Measurements from ENCODE around the gene CMTM4. TPM values are rescaled to one million over a fixed set of nuclear protein-coding genes. Genes with fewer than 3 reads are reported as not detected.

Gene CMTM4
- total and polyA plus RNA-seq, 12 donors, result 4.5 to 14.6 (median 11.7) TPM

GRCh38 chr16:66701026-66701425, 4.5 kb upstream of the CMTM4 start:
- H3K9me3 ChIP-seq, result no peaks in the 10 kb centered on the region
- no peak for TF ChIP-seq CTCF (IDR thresholded peaks at IDR 0.05)
- peaks cover 3 to 46% (median 12%) of the 10 kb centered on the region in 9 donors for H3K4me1 ChIP-seq
- WGBS, 2 donors, result 89 to 91% methylated on average over 2 of the region's 2 CpGs
- H3K27me3 ChIP-seq, result no peaks in the 10 kb centered on the region
- ATAC-seq (no peak), DNase-seq (no peak)
- no peak overlapping the region for H3K27ac ChIP-seq
- H3K36me3 ChIP-seq, result no peaks in the 10 kb centered on the region
- intact Hi-C loops (cut with DNase I), result no loop called here
- H3K4me3 ChIP-seq, result no peak overlapping the region

- no peaks in the 10 kb centered on the region for H3K9me3 ChIP-seq
- H3K4me1 ChIP-seq, result peaks cover 5 to 53% (median 20%) of the 10 kb centered on the region in 9 donors
- no peak for ATAC-seq
- no peak overlapping the region for H3K4me3 ChIP-seq
- TF ChIP-seq CTCF (IDR thresholded peaks at IDR 0.05), result no peak
- intact Hi-C loops (cut with DNase I), result loop anchor here in 2 of 10 donors (5.0 kb wide), 3 partner anchors 38 to 93 kb away; no protein-coding TSS in a partner anchor
- H3K27me3 ChIP-seq, result no peaks in the 10 kb centered on the region
- H3K27ac ChIP-seq, result no peak overlapping the region
- H3K36me3 ChIP-seq, result no peaks in the 10 kb centered on the region
- 71% methylated on average over 1 of the region's 1 CpG for WGBS, 2 donors
- DNase-seq, result no peak
Observed at GRCh38 chr16:66699898-66700297, 3.4 kb upstream of the CMTM4 start.

GRCh38 chr16:66698046-66698445, 1.5 kb upstream of the CMTM4 start:
- H3K27me3 ChIP-seq, result no peaks in the 10 kb centered on the region
- H3K4me1 ChIP-seq, result peaks cover 5 to 49% (median 17%) of the 10 kb centered on the region in 9 donors
- no peak for ATAC-seq
- no peak overlapping the region for H3K27ac ChIP-seq
- WGBS, 2 donors, result 84 to 91% methylated on average over 7 of the region's 7 CpGs
- no peaks in the 10 kb centered on the region for H3K36me3 ChIP-seq
- TF ChIP-seq CTCF (IDR thresholded peaks at IDR 0.05), result no peak
- H3K9me3 ChIP-seq, result no peaks in the 10 kb centered on the region
- DNase-seq, result no peak
- no peak overlapping the region for H3K4me3 ChIP-seq
- intact Hi-C loops (cut with DNase I), result loop anchor here in 2 of 10 donors (5.0 kb wide), 3 partner anchors 36 to 91 kb away; no protein-coding TSS in a partner anchor

- peak overlapping the region in 6 of 10 donors; percentile 8 to 73 (median 40) for H3K27ac ChIP-seq
- no peaks in the 10 kb centered on the region for H3K9me3 ChIP-seq
- intact Hi-C loops (cut with DNase I), result loop anchor here in 2 of 10 donors (5.0 kb wide), 3 partner anchors 34 to 89 kb away; no protein-coding TSS in a partner anchor
Observed at GRCh38 chr16:66695935-66696668, 441 bp downstream of the CMTM4 start.

More at GRCh38 chr16:66695935-66696668, 441 bp downstream of the CMTM4 start:
- Histone ChIP-seq H3K4me3 (peak overlapping the region; percentile 49 to 83 (median 70)), H3K27me3 (no peaks in the 10 kb centered on the region), H3K36me3 (no peaks in the 10 kb centered on the region), H3K4me1 (peaks cover 5 to 38% (median 15%) of the 10 kb centered on the region in 9 donors)
- DNase-seq (peak; percentile 13 to 30), ATAC-seq (peak in 4 of 8 donors; percentile 1 to 39 (median 16))
- TF ChIP-seq CTCF (IDR thresholded peaks at IDR 0.05), result no peak
- WGBS, 2 donors, result 3% methylated on average over 57 to 74 of the region's 91 CpGs

Data from heart right ventricle (tissue), 16 donors.